Measurements from ENCODE around the gene PAOX.

GRCh38 chr10:133403359-133403758, 24.3 kb downstream of the PAOX start:
- TF ChIP-seq CTCF (IDR thresholded peaks at IDR 0.05) (no peak), POLR2A (IDR thresholded peaks at IDR 0.05) (no peak)

Measured in thyroid gland (tissue), 4 donors.